ENCODE data around the gene VWA5B1. TPM values are rescaled to one million over a fixed set of nuclear protein-coding genes. Genes with fewer than 3 reads are reported as not detected.

VWA5B1 gene
- total RNA-seq (ENCODE audit: low replicate concordance), result not detected in 2 replicates

GRCh38 chr1:20290624-20291597 is at the start of gene VWA5B1:
VWA5B1 (plus strand) TSS chr1:20290875; CDS start chr1:20310602, 19,727 bp downstream.
- no peak for TF ChIP-seq CTCF (IDR thresholded peaks at IDR 0.05; ENCODE audit: insufficient read depth, low read length)

GRCh38 chr1:20242890-20243479 is 47.7 kb upstream of the VWA5B1 start:
- DNase-seq (ENCODE audit: low read depth), result no peak
- TF ChIP-seq CTCF (IDR thresholded peaks at IDR 0.05; ENCODE audit: insufficient read depth, low read length), result no peak
- H3K4me3 ChIP-seq (ENCODE audit: low read depth, low read length), result no peak overlapping the region

More at GRCh38 chr1:20290624-20291597, at the start of gene VWA5B1:
- no peak for DNase-seq (ENCODE audit: low read depth)
- no peak within 1 kb of the TSS for H3K4me3 ChIP-seq (ENCODE audit: low read depth, low read length)

- no peak for DNase-seq (ENCODE audit: low read depth)
- H3K4me3 ChIP-seq (ENCODE audit: low read depth, low read length), result no peak overlapping the region
- TF ChIP-seq CTCF (IDR thresholded peaks at IDR 0.05; ENCODE audit: insufficient read depth, low read length), result no peak
Measured at GRCh38 chr1:20248971-20249612, 41.6 kb upstream of the VWA5B1 start.

GRCh38 chr1:20250340-20250989 is 40.2 kb upstream of the VWA5B1 start:
- DNase-seq (ENCODE audit: low read depth), result peak; percentile 22
- no peak for TF ChIP-seq CTCF (IDR thresholded peaks at IDR 0.05; ENCODE audit: insufficient read depth, low read length)
- no peak overlapping the region for H3K4me3 ChIP-seq (ENCODE audit: low read depth, low read length)

GRCh38 chr1:20252587-20252986 is 38.1 kb upstream of the VWA5B1 start:
- no peak for DNase-seq (ENCODE audit: low read depth)
- no peak for TF ChIP-seq CTCF (IDR thresholded peaks at IDR 0.05; ENCODE audit: insufficient read depth, low read length)
- H3K4me3 ChIP-seq (ENCODE audit: low read depth, low read length), result no peak overlapping the region

- peak; percentile 36 for DNase-seq (ENCODE audit: low read depth)
Measured at GRCh38 chr1:20255666-20256065, 35.0 kb upstream of the VWA5B1 start.

More at GRCh38 chr1:20255666-20256065, 35.0 kb upstream of the VWA5B1 start:
- no peak overlapping the region for H3K4me3 ChIP-seq (ENCODE audit: low read depth, low read length)
- TF ChIP-seq CTCF (IDR thresholded peaks at IDR 0.05; ENCODE audit: insufficient read depth, low read length), result no peak

Measured in fibroblast of the aortic adventitia (primary cell).